ENCODE measurements around the gene CCDC134.

The CCDC134 gene

DNA sequence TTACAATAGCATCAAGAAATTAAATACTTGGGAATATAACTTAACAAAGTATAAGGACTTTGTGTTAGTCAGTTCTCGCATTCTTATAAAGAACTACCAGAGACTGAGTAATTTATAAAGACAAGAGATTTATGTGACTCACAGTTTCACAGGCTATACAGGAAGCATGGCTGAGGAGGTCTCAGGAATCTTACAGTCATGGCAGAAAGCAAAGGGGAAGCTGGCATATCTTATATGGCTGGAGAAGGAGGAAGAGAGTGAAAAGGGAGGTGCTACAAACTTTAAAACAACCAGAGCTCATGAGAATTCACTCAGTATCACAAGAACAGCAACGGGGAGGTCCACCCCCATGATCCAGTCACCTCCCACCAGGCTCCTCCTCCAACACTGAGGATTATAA lies 32.0 kb upstream of the CCDC134 start:
- Histone ChIP-seq H4K8ac (ENCODE audit: low read depth, low read length) (no peak overlapping the region), H3K14ac (ENCODE audit: low read length) (no peak overlapping the region), H4K91ac (ENCODE audit: low read depth, low read length, poor library complexity) (no peak overlapping the region), H3K27me3 (ENCODE audit: control insufficient read depth in 3 of 3, insufficient read depth in 3 of 3, low read depth in 1 of 3, low read length in 3 of 3) (no peaks in the 10 kb centered on the region), H3K18ac (ENCODE audit: low read length) (no peak overlapping the region), H3K36me3 (replicated peaks in 1 of 2; ENCODE audit: control insufficient read depth in 2 of 2, insufficient read depth in 2 of 2, low read length in 2 of 2) (no peaks in the 10 kb centered on the region), H2BK15ac (ENCODE audit: low read length) (no peak overlapping the region), H3K9me3 (replicated peaks in 1 of 2; ENCODE audit: control insufficient read depth in 2 of 2, insufficient read depth in 1 of 2, low read depth in 1 of 2, low read length in 2 of 2) (no peaks in the 10 kb centered on the region), H2BK5ac (ENCODE audit: low read length) (no peak overlapping the region), H3K4me3 (ENCODE audit: low read length in 2 of 2) (no peak overlapping the region), H3K4me2 (ENCODE audit: insufficient read depth, low read length, poor library complexity, severe bottlenecking) (no peak overlapping the region), H3K4me1 (ENCODE audit: control insufficient read depth in 2 of 2, insufficient read depth in 1 of 2, low read depth in 1 of 2, low read length in 2 of 2) (no peaks in the 10 kb centered on the region), H2BK12ac (ENCODE audit: low read length) (no peak overlapping the region), H3K23ac (ENCODE audit: low read depth, low read length, poor library complexity) (no peak overlapping the region), H2AK5ac (ENCODE audit: low read depth, low read length) (no peak overlapping the region), H2BK120ac (ENCODE audit: low read depth, low read length) (no peak overlapping the region), H3K79me1 (ENCODE audit: low read depth, low read length) (no peaks in the 10 kb centered on the region), H3K9ac (ENCODE audit: low read depth, low read length, poor library complexity) (no peak overlapping the region), H3K27ac (replicated peaks; ENCODE audit: low read length) (no peak overlapping the region), H2AFZ (ENCODE audit: low read length) (no peak overlapping the region), H3K4ac (ENCODE audit: low read length) (no peak overlapping the region)
- no peak for DNase-seq (ENCODE audit: low spot score)
- WGBS, 2 donors (ENCODE audit: extremely low coverage in 2 of 2, insufficient read length in 2 of 2, insufficient replicate concordance in 1 of 2), result no CpG with 5 or more reads among the region's 2 CpGs

DNA sequence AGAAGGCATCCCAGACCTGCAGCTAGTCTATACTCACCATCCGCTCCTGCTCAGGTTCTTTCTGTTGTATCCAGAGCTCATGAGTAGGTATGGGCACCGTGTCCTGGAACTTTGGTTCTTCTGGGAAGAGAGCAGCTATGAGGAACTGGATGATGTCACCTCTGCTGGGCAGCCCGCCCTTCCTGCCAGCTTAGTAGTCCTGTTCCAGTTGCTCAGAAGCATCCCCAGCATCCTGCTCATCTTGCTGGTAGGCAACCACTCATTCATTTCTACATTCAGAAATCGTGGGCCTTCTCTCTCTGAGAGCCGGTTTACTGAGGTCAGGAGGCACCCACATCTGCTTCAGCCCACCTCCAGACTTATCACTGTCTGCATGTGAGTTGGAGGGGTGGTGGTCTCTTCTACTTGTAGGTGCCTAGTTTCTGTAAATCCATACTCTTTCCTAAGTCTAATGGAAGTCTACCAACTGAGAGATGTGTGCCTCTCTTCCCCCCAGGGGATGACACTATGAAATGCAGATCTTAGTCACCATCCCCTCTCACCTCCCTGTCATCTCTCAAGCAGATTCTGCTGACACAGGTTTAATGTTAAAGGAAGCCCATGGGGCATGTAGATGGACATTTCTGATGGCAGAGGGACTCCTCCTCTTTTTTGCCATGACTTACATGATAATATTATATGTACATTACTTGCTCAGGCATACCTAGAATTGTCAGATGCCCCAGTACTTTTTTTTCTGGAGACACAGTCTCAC lies 29.6 kb upstream of the CCDC134 start:
- no peak overlapping the region for H2BK120ac ChIP-seq (ENCODE audit: low read depth, low read length)
- H3K27me3 ChIP-seq (ENCODE audit: control insufficient read depth in 3 of 3, insufficient read depth in 3 of 3, low read depth in 1 of 3, low read length in 3 of 3), result no peaks in the 10 kb centered on the region
- WGBS, 2 donors (ENCODE audit: extremely low coverage in 2 of 2, insufficient read length in 2 of 2, insufficient replicate concordance in 1 of 2), result no CpG with 5 or more reads among the region's 5 CpGs
- no peak overlapping the region for H3K9ac ChIP-seq (ENCODE audit: low read depth, low read length, poor library complexity)
- no peaks in the 10 kb centered on the region for H3K36me3 ChIP-seq (replicated peaks in 1 of 2; ENCODE audit: control insufficient read depth in 2 of 2, insufficient read depth in 2 of 2, low read length in 2 of 2)
- no peak overlapping the region for H2BK12ac ChIP-seq (ENCODE audit: low read length)
- H3K4me2 ChIP-seq (ENCODE audit: insufficient read depth, low read length, poor library complexity, severe bottlenecking), result no peak overlapping the region
- no peak overlapping the region for H2BK5ac ChIP-seq (ENCODE audit: low read length)
- H3K9me3 ChIP-seq (replicated peaks in 1 of 2; ENCODE audit: control insufficient read depth in 2 of 2, insufficient read depth in 1 of 2, low read depth in 1 of 2, low read length in 2 of 2), result peaks cover 0 to 2% of the 10 kb centered on the region in 2 donors
- no peak overlapping the region for H4K91ac ChIP-seq (ENCODE audit: low read depth, low read length, poor library complexity)
- peaks cover 0 to 2% of the 10 kb centered on the region in 2 donors for H3K4me1 ChIP-seq (ENCODE audit: control insufficient read depth in 2 of 2, insufficient read depth in 1 of 2, low read depth in 1 of 2, low read length in 2 of 2)
- no peak overlapping the region for H2BK15ac ChIP-seq (ENCODE audit: low read length)
- H2AK5ac ChIP-seq (ENCODE audit: low read depth, low read length), result no peak overlapping the region
- H2AFZ ChIP-seq (ENCODE audit: low read length), result no peak overlapping the region
- no peak overlapping the region for H3K23ac ChIP-seq (ENCODE audit: low read depth, low read length, poor library complexity)
- H3K14ac ChIP-seq (ENCODE audit: low read length), result no peak overlapping the region
- no peak overlapping the region for H3K4ac ChIP-seq (ENCODE audit: low read length)
- H3K79me1 ChIP-seq (ENCODE audit: low read depth, low read length), result no peaks in the 10 kb centered on the region
- no peak overlapping the region for H3K27ac ChIP-seq (replicated peaks; ENCODE audit: low read length)
- H3K18ac ChIP-seq (ENCODE audit: low read length), result no peak overlapping the region
- H3K4me3 ChIP-seq (ENCODE audit: low read length in 2 of 2), result no peak overlapping the region
- DNase-seq (ENCODE audit: low spot score), result no peak
- no peak overlapping the region for H4K8ac ChIP-seq (ENCODE audit: low read depth, low read length)

GRCh38 chr22:41772198-41772597 lies 28.3 kb upstream of the CCDC134 start:
- no peak overlapping the region for H3K9ac ChIP-seq (ENCODE audit: low read depth, low read length, poor library complexity)

DNA sequence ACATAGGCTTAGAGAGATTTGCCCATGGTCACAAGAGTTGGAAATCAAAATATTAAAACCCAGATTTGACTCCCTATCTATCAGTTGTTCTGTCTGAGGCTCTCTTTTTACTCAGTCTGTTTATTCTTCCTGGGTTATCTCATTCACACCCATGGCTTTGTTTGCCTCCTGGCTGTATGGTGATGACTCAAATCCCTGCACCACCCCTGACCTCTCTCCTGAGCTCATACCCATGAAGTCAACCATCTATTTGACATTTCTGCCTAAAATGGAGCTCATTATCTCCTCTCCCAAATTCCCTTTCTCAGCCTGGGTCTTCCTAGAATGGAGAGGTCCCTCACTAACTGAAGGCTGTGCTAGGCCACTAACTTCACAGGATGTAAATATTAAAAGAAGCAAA lies 27.8 kb upstream of the CCDC134 start:
- Histone ChIP-seq H3K14ac (ENCODE audit: low read length) (no peak overlapping the region), H3K18ac (ENCODE audit: low read length) (no peak overlapping the region), H4K91ac (ENCODE audit: low read depth, low read length, poor library complexity) (no peak overlapping the region), H3K9ac (ENCODE audit: low read depth, low read length, poor library complexity) (no peak overlapping the region), H3K9me3 (replicated peaks in 1 of 2; ENCODE audit: control insufficient read depth in 2 of 2, insufficient read depth in 1 of 2, low read depth in 1 of 2, low read length in 2 of 2) (peaks cover 0 to 2% of the 10 kb centered on the region in 2 donors), H3K27ac (replicated peaks; ENCODE audit: low read length) (no peak overlapping the region), H2AFZ (ENCODE audit: low read length) (no peak overlapping the region), H3K4me1 (ENCODE audit: control insufficient read depth in 2 of 2, insufficient read depth in 1 of 2, low read depth in 1 of 2, low read length in 2 of 2) (peaks cover 0 to 8% of the 10 kb centered on the region in 2 donors), H3K27me3 (ENCODE audit: control insufficient read depth in 3 of 3, insufficient read depth in 3 of 3, low read depth in 1 of 3, low read length in 3 of 3) (no peaks in the 10 kb centered on the region), H4K8ac (ENCODE audit: low read depth, low read length) (no peak overlapping the region), H3K4me3 (ENCODE audit: low read length in 2 of 2) (no peak overlapping the region), H2AK5ac (ENCODE audit: low read depth, low read length) (no peak overlapping the region), H3K4ac (ENCODE audit: low read length) (no peak overlapping the region), H2BK5ac (ENCODE audit: low read length) (no peak overlapping the region), H3K36me3 (replicated peaks in 1 of 2; ENCODE audit: control insufficient read depth in 2 of 2, insufficient read depth in 2 of 2, low read length in 2 of 2) (no peaks in the 10 kb centered on the region), H3K23ac (ENCODE audit: low read depth, low read length, poor library complexity) (no peak overlapping the region), H2BK15ac (ENCODE audit: low read length) (no peak overlapping the region), H2BK12ac (ENCODE audit: low read length) (no peak overlapping the region), H3K79me1 (ENCODE audit: low read depth, low read length) (no peaks in the 10 kb centered on the region), H2BK120ac (ENCODE audit: low read depth, low read length) (no peak overlapping the region), H3K4me2 (ENCODE audit: insufficient read depth, low read length, poor library complexity, severe bottlenecking) (no peak overlapping the region)
- DNase-seq (ENCODE audit: low spot score), result no peak

More at GRCh38 chr22:41772198-41772597, 28.3 kb upstream of the CCDC134 start:
- Histone ChIP-seq H3K23ac (ENCODE audit: low read depth, low read length, poor library complexity) (no peak overlapping the region), H3K14ac (ENCODE audit: low read length) (no peak overlapping the region), H2BK15ac (ENCODE audit: low read length) (no peak overlapping the region), H3K4ac (ENCODE audit: low read length) (no peak overlapping the region), H2BK120ac (ENCODE audit: low read depth, low read length) (no peak overlapping the region), H2AK5ac (ENCODE audit: low read depth, low read length) (no peak overlapping the region), H2BK12ac (ENCODE audit: low read length) (no peak overlapping the region), H3K36me3 (replicated peaks in 1 of 2; ENCODE audit: control insufficient read depth in 2 of 2, insufficient read depth in 2 of 2, low read length in 2 of 2) (no peaks in the 10 kb centered on the region), H3K9me3 (replicated peaks in 1 of 2; ENCODE audit: control insufficient read depth in 2 of 2, insufficient read depth in 1 of 2, low read depth in 1 of 2, low read length in 2 of 2) (peaks cover 0 to 2% of the 10 kb centered on the region in 2 donors), H2BK5ac (ENCODE audit: low read length) (no peak overlapping the region), H3K18ac (ENCODE audit: low read length) (no peak overlapping the region), H3K4me3 (ENCODE audit: low read length in 2 of 2) (no peak overlapping the region), H3K27me3 (ENCODE audit: control insufficient read depth in 3 of 3, insufficient read depth in 3 of 3, low read depth in 1 of 3, low read length in 3 of 3) (no peaks in the 10 kb centered on the region), H3K79me1 (ENCODE audit: low read depth, low read length) (no peaks in the 10 kb centered on the region), H3K27ac (replicated peaks; ENCODE audit: low read length) (no peak overlapping the region), H3K4me1 (ENCODE audit: control insufficient read depth in 2 of 2, insufficient read depth in 1 of 2, low read depth in 1 of 2, low read length in 2 of 2) (peaks cover 0 to 8% of the 10 kb centered on the region in 2 donors), H2AFZ (ENCODE audit: low read length) (no peak overlapping the region), H4K8ac (ENCODE audit: low read depth, low read length) (no peak overlapping the region), H4K91ac (ENCODE audit: low read depth, low read length, poor library complexity) (no peak overlapping the region), H3K4me2 (ENCODE audit: insufficient read depth, low read length, poor library complexity, severe bottlenecking) (no peak overlapping the region)
- WGBS, 2 donors (ENCODE audit: extremely low coverage in 2 of 2, insufficient read length in 2 of 2, insufficient replicate concordance in 1 of 2), result no CpG with 5 or more reads among the region's 4 CpGs
- DNase-seq (ENCODE audit: low spot score), result no peak
